RPMI7951 (cell line): Measurements from ENCODE around the gene MTARC2. TPM values are rescaled to one million over a fixed set of nuclear protein-coding genes. Genes with fewer than 3 reads are reported as not detected.
A peak's percentile ranks its signal among the peaks of the same experiment; 100 is the strongest.

Experiments used
- DNase-seq: peaks from one replicate; pipeline ENCODE4 v3.0.0-alpha.2; 2012; ENCODE audit warnings: low read depth
- total RNA-seq: library from RNA; depleted of rRNA; stranded (reverse); fragments of >200 nt; shearing (Covaris generic); gene quantifications from 2 replicates; pipeline ENCODE4 v1.2.3, GENCODE V29; 2014

MTARC2 gene
- total RNA-seq, 1 experiment from 2014 or later, result 2.4 TPM

GRCh38 chr1:220768126-220768601, 20.0 kb downstream of the MTARC2 start:
- DNase-seq, result no peak

- no peak for DNase-seq
Observed at GRCh38 chr1:220769205-220769604, 21.1 kb downstream of the MTARC2 start.

- DNase-seq, result no peak
Observed at GRCh38 chr1:220770245-220770913, 22.3 kb downstream of the MTARC2 start.

GRCh38 chr1:220772846-220773245, 24.7 kb downstream of the MTARC2 start:
- no peak for DNase-seq

DNA sequence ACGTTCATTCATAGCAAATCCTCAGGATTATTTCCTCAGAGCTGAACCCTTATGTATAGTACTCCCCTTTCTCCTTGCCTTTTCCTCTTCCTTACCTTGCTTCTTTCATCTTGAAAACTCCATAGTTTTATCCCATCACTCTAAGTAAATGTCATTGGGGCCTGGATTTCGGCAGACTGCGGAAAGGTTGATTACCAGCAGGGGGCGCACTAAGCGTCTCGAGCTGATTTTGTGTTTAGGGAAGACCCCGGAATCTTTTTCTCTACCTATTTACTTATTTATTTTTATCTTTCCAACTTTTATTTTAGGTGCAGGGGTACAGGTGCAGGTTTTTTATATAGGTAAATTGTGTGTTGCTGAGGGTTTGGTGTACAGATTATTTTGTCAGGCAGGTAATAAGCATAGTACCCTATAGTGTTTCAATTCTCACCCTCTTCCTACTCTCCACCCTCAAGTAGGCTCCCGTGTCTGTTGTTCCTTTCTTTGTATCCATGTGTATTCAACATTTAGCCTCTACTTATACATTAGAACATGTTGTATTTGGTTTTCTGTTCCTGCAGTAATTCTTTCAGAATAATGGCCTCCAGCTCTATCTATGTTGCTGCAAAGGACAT, 27.2 kb downstream of the MTARC2 start:
- DNase-seq, result peak; percentile 7

DNA sequence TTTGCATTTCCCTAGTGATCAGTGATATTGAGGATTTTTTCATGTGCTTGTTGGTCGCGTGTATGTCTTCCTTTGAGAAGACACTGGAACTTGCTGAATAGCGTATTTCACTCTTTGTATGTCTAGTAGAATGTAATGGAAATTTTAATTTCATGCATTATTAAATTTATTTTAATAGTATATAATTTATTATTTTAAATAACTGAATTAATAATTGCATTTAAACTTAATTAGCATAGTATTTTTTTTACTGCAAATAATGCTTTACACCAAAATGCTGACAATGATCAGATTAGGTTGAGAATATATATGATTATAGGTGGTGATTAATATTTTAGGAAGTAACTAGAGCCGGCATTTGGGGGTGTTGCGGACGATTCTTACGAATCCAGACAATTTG, 28.1 kb downstream of the MTARC2 start:
- DNase-seq, result no peak

DNA sequence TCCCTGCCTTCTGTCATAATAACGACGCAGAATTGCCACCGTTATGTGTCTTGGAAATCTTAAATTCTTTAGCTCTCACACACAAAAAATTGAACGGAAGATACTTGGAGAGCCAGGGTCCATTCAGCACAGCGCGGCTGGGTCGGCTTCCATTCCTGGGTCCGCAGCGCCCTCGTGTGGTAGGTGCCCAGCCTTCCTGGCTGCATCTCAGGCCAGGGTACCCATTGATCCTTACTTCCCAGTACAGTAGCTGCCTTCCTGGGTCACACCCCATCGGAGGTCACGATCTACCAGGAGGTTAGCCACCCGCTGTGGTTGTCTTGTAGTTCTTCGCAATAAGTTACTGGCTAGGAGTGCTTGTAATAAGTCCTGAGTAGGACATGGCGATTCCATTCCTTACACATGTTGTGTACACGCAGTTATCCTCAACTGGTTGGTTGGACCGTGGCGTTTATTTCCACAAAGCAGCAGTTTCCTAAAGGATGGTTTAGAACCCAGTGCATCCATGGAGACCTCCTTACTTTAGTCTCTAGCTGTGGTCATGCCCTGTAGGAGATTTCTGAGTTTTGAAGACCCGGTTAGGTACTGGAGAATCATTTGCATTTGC, 28.7 kb downstream of the MTARC2 start:
- peak; percentile 57 for DNase-seq

GRCh38 chr1:220783453-220783852, 35.3 kb downstream of the MTARC2 start:
- no peak for DNase-seq

GRCh38 chr1:220784751-220785150, 36.6 kb downstream of the MTARC2 start:
- no peak for DNase-seq

DNA sequence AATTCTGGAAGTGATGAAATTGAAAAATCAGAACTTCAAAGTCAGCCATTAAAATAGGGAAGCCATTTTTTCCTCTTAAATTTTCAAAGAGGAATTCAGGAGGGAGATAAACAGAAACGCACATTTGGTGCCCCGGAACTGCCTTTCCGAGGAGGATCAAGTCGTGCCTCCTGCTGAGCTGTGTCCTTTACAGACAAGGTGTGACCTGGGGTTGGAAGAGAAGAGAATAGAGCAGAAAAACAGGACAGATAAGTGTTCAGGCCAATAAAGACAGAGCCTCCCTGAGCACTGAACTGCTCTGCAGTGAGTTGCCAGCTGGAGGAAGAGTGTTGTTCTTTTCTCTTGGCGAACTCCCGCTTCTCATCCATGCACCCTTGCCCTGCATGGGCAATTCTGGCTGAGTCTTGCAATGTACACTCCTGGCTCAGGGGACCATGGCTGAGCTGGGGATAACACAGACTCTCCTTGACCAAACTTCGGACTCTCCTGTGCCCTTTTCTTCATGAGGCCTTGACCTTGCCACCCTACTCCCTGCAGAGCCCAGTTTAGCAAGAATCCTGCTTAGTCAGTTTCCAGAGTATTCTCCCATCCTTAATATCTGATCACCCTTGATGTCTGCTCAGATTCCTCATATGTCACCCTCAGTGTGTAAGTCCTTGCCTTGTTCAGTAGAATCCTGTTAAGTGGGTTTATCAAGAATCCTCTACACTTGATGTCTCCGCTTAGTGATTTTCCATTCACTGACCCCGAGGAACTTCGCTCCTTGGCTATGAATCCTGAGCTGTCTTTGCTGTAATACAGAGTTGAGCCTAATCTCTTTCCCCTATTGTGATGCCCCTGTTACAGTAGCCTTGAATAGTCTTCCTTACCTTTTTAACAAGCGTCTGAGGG, 37.3 kb downstream of the MTARC2 start:
- DNase-seq, result no peak

DNA sequence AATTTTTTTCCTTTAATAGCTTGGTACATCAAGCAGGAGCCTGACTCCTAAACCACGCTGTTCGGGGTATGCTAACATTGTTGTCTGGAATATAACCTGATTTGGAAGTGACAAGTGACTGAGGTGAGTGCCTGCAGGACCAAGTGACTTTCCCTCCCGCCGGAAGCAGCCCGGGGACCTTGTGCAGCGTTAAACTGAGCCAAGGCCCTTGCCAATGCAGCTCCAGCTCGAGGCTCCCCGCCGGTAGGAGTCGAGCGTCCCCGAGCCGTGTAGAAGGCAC, 37.9 kb downstream of the MTARC2 start:
- DNase-seq, result no peak

DNA sequence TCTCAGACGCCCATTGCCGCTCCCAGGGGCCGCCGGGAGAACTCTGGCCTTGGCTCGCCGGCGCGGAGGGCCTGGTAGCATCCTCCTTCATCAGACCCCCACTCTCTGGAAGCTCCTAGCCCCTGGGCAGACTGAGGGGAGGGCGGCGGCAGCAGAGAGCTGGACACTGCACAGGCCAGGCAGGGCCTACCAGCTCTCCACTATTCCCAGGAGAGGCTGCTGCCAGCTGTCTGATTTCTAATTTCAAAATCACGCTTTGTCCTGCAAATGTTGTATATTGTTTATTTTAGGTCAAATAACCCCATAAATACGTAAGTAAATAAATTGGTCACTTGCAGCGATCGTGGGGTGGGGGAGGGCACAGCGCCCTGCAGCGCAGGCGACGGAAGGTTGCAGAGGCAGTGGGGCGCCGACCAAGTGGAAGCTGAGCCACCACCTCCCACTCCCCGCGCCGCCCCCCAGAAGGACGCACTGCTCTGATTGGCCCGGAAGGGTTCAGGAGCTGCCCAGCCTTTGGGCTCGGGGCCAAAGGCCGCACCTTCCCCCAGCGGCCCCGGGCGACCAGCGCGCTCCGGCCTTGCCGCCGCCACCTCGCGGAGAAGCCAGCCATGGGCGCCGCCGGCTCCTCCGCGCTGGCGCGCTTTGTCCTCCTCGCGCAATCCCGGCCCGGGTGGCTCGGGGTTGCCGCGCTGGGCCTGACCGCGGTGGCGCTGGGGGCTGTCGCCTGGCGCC, 38.4 kb downstream of the MTARC2 start, which contains the start of gene MTARC1:
Gene MTARC1 (plus strand): TSS at position 577 of the 732 bp plus-strand sequence. CDS start 32 bp downstream, at position 609.
- peak; percentile 32 for DNase-seq

GRCh38 chr1:220787069-220787619, 39.0 kb downstream of the MTARC2 start:
- no peak for DNase-seq

DNA sequence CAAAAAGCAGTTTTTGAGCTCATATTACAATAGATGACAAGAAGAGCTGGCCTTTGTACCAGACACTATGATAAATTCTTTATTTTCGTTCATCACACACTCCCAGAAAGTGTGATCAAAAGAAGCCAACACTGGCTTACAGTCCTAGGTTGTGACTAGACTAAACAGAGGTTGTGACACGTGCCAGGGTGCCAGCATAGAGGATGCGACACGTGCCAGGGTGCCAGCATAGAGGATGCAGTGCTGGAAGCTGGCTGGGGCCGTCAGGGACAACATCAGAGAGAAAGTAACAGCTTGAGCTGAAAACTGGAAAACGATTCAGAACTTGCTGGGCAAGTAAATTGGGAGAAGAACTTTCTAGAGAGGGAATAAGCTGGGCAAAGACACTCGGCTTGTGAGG, 40.8 kb downstream of the MTARC2 start:
- DNase-seq, result no peak

DNA sequence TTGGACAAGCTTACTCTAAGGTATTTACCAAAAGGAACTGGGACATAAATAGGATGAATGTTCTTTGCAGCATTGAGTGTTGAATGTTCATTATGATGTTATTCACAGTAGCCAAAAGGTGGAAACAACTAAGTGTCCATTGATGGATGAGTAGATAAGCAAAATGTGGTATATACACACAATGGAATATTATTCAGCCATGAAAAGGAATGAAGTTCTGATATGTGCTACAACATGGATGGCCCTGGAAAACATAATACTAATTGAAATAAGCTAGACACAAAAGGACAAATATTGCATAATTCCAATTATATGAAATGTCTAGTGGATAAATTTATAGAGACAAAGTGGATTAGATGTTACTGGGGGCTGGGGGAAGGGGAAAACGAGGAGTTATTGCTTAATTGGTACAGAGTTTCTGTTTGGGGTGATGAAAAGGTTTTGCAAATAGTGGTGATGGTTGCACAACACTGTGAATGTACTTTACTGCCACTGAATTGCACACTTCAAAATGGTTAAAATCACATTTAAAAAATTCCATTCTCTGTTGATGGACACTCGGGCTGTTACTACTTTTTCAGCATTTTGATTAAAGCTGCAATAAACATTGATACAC, 41.5 kb downstream of the MTARC2 start:
- no peak for DNase-seq

GRCh38 chr1:220791285-220791684, 43.2 kb downstream of the MTARC2 start:
- DNase-seq, result peak; percentile 28

DNA sequence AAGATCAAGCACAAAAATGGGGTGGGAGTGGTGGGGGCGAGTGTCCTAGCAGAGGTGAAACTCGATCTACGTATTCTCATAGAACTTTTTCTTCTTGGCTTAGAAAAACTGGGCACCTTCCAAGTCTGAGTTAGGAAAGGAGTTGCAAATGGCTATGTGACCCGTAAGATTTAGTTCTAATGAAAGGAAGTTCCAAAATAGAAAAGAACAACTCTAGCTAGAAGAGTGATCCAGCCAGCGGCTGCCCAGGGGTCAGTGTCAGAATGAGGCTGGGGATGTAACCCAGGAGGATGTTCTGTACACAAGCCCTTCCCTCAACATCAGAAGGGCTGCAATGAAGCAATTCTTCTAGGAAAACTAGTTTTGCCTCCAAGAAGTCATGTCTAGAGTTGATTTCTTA, 43.8 kb downstream of the MTARC2 start:
- no peak for DNase-seq

- no peak for DNase-seq
Observed at GRCh38 chr1:220796530-220796929, 48.4 kb downstream of the MTARC2 start.

GRCh38 chr1:220797044-220797443, 48.9 kb downstream of the MTARC2 start:
- DNase-seq, result no peak

GRCh38 chr1:220797553-220797952, 49.4 kb downstream of the MTARC2 start:
- no peak for DNase-seq

GRCh38 chr1:220798338-220798737, 50.2 kb downstream of the MTARC2 start:
- DNase-seq, result peak; percentile 24
